Cerebellar nuclear complex (tissue), 1 donor: ENCODE measurements around the gene NFYC.

Experiments
- DNase-seq, 2 experiments: peaks; one replicate each; lab custom pipeline; 2025; lab: John Stamatoyannopoulos, UW

NFYC gene

DNA sequence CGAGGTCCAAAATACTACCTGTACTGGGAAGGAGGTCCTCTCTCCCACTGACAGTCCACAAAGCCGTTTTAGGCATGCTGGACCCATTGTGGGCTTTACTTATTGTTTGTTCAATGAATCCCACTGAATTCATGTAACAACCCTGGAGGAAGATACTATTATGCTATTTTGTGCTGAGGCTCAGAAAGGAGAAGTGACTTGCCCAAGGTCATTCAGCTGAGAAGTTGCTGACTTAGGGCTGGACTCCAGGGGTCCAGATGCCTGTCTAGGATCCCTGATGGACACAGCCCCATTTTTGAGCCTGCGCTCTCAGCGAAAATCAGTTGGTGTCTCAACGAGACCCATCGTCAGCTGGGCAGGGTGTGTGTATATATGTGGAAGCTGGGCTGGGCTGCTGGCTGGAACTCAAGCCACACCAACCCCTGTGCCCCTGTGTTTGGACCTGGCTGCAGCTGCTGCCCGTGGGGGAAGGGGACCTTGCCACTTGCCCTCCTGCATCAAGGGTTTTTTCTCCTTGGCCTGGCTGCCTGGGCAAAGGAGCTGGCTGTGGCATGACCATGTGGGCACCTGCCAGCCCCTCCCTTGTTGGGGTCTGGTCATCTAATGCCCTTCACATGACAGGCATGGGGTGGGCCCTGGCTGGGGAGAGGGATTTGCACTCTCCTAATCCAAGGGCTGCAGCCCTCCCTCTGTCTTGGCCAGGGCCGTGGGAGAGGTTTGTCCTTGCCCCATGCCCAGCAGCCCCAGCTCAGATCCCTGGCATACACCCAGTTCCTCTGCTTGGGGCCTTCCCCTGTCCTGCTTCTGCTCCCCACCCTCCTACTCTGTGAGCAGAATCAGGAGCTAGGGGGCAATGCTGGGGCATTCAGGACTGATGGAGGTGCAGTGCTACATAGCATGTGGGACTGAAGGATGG, 107.1 kb downstream of the NFYC start:
- DNase-seq = no peak

DNA sequence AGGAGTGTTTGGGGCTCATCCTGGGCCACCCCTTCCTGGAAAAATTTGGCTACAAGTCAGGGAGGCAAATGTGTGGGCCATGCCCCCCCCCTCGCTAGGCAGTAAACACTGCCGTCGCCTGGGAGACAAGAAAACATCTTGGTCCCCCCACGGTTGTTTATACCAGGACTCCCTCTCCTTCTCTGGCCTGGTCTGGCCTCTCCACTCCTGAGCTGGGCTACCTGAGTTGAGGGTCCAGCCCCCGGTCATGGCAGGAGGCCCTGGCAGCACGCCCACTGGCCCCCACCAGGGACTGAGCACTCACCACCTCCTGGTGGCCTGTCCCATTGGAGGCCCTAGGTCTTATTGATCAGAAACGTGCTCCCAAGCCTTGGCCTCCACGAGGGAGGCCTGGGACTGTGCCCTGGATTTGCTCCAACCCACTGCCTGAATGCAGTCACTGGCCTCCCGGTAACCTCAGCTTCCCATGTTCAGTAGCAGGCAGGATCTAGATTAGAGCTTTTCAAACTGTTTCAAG, 107.9 kb downstream of the NFYC start:
- no peak for DNase-seq

DNA sequence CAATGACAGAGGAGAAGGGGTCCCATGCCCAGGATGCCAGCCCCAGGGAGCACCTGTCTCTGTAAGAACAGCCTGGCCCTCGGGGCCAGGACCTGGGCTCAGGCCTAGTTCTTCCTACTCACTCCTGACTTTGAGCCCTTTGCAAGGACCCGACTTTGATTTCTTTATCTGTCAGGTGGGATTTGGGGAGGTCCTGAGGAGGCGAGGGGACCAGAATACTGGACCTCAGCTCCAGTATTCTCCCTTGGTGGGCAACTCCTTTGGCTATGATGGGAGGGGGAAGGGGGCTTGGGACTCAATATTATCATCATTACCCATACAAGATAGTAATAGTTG, 110.2 kb downstream of the NFYC start:
- DNase-seq = no peak

DNA sequence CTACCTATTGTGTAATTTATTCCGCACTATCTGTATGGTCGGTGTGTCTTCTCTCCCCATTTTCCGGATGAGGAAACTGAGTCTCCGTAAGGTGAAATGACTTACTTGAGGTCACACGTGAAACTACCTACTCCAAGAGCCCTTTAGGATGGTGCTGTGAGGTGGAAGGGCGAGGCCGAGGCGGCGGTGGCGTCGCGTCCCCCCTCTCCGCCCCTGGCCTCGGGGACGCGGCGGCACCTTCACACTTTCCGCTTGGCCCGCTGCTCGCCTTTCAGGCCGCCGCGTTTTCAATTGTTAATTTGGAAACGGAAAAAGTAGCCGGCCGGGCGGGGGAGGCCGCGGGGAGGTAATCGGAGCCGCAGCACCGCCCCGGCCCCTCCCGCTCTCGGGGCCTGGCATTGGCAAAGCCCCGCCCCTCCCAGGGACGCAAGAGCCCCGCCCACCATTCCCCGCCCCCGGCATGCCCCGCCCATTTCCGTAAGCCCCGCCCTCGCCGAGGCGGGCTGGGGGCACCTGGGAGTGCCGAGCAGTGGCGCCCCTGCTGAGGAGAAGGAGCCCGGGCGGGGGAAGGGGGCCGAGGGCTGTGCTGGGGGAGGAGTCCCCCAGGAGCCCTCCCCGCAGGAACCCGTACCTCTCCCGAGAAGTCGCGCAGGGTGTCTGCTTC, 110.7 kb downstream of the NFYC start:
- DNase-seq = no peak

DNA sequence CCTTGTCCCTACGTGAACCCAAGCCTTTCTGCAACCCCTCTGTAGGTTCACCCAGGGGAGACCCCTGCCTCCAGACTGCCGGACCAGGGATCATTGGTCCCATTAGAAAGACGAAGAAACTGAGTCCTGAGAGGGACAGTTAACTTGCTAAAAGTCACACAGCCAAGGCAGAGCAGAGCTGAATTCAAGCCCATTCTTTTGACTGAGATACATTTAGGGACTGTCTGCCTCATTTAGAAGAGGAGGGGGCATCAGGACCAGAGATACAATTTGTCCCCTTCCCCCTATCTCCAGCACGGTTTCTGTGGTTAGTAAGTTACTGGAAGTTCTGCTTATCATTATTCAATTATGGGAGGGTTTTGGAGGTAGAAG, 111.2 kb downstream of the NFYC start:
- DNase-seq = no peak

DNA sequence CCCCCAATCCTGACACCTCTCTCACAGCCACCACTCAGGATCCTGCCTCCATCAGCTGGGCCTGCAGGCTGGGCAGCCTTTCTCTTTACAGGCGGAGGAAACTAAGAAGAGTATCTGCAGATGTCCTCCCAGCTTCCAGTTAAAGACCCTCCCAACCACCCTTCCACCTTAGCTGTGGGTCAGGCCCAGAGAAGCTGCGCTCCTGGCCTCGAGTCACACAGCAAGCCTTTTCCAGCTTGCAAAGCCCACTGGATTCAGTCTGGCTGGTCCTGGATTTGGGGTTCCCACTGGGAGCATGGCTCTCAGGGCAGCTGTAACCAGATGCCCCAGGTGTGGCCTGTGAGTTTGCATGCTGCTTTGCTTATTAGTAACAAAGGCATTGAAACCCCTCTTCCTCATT, 111.9 kb downstream of the NFYC start:
- DNase-seq = no peak

DNA sequence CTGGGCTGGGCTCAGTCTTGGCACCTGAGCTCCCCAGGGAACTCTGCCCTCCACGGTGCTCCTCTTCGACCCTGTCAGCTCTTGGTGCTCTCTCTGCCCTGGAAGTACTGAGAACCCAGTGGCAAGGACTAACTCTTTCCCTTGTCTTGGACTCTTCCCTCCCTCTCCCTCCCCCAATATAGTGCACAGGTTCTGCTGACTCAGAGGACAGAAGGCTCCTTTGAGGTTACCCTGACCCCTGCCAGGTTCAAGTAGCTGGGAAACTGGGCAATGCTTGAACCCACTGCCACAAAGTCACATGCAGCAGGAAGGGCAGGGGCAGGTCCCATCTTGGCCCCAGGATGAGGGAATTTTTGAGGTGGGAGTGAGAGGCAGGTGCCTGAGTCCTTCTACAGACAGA, 112.4 kb downstream of the NFYC start:
- DNase-seq = no peak

DNA sequence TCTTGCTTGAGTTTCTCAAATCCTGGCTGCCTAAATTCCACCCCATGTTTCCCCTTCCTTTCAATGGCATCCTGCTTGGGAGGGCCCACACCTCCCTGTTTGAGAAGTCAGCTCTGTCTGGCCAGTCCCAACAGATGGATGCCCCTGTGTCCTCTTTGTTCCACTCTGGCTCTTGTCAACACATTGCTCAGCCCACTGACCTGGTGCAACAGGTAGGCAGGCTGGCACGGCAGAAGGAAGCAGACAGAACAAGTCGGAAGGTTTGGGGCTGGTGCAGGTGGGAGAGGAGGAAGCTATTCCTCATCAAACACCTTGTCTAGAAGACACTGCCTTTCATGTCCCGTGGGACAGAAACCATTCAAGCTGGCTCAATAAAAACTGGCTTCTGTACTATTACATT, 114.7 kb downstream of the NFYC start:
- DNase-seq = no peak

DNA sequence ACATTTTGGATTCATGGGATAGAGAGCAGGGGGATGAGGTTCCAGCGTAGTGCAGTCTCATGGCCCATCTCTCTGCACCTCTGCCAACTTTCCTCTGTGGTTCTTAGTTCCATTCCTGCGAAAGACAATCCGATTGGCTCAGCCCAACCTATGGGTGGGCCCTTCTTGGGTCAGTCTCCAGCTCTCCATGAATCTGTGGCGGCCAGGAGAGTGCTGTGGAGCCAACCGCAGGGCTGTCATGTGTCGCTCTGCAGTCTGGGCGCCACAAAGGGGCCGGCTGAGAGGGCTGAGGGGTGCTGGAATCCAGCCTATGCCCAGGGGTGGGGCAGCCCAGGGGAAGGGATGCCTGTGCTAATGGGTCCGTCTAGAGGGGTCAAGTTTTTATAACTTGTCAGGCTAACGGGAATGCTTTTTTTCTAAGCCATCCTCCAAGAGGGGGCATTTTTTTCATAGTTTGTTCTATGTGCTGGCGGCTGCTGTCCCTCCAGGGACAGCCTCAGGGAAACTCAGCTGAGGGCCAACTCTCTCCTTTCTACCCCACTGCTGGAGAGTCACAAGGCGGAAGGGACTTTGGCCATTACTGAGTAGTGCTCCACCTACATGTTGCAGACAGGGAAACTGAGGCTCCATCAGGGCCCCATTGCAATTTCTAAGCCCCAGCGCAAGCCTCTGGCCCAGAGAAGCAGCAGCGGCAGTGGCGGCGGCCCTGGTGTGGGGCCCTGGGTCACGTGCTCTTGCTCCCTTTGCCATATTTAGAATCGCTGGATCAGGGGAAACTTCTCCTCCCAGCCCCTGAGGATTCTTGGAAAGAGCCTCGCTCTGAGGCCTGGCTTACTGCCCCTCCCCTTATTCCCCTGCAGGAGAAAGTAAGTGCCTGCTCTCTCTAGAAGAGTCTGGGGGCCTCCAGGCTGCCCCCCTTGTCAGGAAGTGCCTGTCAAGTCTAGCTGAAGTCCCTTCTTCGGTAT, 115.5 kb downstream of the NFYC start:
- no peak for DNase-seq

DNA sequence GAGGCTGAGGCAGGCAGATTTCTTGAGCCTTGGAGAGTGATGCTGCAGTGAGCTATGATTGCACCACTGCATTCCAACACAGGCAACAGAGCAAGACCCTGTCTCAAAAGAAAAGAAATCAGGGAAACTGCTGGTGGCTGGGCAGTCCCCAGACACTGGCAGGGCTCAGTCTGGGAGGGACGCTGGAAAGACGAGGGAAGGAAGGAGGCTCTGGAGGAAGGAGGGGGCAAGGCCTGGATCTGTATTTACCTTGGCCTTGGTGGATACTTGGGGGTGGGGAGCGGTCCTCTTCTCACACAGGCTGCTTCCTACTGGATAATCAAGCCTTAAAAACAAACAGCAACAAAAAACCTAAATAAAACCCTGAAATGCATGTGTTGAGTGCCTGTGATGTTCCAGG, 116.5 kb downstream of the NFYC start:
- DNase-seq = no peak

DNA sequence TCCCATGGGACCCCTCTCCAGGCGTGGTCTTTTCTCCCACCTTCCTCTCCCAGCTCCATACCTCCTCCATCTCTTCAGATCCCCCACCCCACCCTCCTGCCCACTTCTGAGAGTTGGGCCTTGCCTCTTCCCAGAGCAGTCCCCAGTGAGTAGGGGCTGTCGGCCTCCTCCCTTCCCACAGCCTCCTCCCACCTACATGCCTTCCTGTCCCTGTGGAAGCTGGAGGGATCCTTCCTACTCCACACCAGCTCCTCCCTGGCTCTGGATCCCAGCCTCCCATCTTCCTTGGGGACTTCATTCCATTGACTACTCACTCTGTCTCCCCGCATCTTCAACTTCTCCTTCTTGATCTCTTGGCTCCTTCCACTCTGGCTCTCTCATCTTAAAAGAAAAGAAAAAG, 116.9 kb downstream of the NFYC start:
- DNase-seq = no peak

DNA sequence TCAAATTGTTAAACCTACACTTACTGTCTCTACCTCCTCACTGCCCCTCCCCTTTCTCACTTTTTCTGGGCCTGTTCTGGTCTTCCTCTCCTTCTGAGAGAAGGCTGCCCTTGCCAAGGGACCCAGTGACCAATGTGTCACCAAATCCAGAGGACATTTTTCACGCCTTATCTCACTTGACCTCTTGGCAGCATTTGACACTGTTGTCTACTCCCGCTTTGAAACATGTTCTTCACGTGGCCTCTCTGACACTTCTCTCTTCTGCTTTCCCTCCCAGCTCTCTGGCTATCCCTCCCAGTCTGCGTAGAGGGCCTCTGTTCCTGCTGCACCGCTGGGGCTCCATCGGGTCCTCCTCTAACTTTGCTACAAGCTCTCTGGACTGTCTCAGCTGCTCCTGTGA, 117.4 kb downstream of the NFYC start:
- no peak for DNase-seq

DNA sequence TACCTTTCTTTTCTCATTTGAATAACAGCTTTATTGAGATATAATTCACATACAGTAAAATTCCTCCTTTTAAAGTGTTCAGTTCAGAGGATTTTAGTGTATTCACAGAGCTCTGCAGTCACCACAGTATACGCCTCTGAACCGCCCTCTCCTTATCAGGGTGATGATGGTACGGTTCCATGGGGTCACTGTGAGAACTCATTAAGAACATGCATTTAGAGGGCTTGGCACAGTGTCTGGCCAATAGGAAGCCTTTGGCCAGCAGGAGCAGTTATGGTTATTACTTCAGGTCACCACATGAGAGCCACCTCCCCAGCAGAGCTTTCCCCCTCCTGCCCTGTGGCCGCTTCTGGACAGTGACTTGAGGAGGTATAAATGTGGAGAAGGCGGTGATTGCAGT, 119.4 kb downstream of the NFYC start:
- no peak for DNase-seq

DNA sequence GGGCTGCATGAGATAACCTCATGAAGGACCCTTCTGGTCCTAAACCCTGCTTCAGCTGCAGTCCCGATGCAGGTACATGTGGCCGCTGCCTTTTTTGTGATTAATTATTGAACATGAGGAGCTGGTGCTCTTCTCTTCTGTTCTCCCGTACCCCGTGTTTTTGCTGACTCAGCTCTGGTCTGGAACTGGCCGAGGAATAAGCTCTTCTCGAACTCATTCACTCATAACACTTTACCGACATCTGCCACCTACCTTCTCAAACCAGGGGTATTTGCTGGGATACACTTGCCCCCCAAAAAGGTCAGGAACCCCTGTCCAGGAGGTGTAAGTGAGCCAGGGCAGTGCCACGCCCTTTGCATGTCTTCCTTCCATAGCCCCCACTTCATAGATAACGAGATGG, 123.9 kb downstream of the NFYC start:
- DNase-seq = no peak

DNA sequence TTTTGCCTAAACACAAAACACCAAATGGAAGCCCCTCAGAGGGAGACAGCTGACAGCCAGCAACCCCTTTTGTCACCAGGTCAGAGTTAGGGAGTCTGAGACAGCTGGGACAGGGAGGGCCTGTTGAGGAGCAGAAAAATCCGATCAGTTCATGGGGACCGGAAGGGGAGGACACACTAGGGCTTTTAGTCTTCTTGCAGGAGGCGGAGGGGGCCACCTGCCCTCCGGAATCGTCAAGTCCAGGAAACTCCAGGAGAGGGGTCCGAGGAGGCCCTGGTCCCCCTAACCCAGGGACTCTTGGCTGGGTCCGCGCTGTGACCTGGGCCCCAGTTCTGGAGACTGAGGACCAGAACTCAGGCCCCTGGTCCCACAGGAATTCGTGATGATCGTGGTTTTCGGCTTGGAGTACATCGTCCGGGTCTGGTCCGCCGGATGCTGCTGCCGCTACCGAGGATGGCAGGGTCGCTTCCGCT, 126.3 kb downstream of the NFYC start:
- no peak for DNase-seq

DNA sequence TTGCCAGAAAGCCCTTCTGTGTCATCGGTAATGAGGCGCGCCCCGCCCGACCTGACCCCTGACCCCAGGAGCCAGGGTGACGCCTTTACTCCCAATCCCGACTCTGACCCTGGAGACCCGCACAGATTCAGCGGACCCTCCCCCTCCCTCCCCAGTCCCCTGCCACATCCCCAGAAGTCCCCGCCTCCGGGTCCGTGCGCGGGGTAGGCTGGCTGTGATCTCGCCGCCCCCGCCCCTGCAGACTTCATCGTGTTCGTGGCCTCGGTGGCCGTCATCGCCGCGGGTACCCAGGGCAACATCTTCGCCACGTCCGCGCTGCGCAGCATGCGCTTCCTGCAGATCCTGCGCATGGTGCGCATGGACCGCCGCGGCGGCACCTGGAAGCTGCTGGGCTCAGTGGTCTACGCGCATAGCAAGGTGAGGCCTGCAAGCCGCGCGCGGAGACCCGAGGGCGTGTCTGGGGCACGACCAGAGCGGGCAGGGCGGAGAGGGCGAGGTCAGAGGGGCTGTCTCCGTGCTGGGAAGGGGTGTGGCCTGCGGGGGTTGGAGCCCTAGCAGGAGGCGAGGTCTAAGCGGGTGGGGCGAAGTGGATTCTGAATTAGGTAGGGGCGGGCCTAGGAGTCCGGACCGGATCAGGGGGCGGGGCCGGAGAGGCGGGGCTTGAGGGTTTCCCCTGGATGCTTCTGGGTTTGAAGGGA, 126.9 kb downstream of the NFYC start:
- no peak for DNase-seq

DNA sequence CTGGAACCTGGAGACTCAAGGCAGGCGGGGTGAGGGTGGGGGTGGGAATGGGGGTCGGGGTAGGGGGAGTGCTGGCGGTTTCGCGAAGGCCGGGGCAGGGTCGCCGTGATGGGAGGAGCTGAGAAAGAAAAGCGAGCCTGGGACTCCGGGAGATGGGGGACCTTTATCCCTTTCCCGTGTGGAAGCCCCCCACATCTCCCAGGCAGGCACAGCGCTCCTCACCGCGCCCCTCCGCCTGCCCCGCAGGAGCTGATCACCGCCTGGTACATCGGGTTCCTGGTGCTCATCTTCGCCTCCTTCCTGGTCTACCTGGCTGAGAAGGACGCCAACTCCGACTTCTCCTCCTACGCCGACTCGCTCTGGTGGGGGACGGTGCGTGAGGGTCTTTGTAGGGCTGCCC, 127.6 kb downstream of the NFYC start:
- DNase-seq = no peak

DNA sequence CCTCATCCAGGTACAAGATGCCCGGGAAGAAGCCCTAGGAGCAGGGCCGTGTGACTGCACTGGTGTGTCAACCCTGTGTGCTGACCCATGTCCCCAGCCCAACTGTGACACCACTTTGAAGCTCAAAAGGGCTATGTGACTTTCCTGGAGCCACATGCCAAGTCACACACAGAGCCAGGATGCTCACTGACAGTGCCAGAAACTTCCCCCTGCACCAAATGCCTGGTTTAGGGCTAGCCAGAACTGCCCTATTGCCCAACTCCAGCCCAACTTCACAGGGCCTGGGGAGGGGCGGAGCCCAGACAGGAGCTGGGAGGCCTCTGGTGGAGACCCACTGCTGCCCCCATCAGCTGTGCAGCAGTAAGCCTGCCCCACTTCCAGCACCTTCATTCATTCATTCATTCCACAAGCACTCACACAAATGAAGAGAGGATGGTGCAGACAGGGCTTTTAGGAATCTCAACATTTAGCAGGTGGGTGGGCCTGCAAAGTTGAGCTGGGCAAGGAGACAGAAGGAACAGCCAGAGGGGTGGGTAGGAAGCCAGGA, 128.8 kb downstream of the NFYC start:
- no peak for DNase-seq
